ENCODE results near the gene CBR4. TPM values are rescaled to one million over a fixed set of nuclear protein-coding genes. Genes with fewer than 3 reads are reported as not detected.

Gene CBR4
- total RNA-seq, 4 donors from 2014 or later: 20.4 to 25.6 (median 24.7) TPM

GRCh38 chr4:169032194-169032593 lies 22.1 kb upstream of the CBR4 start:
- no peak for DNase-seq (ENCODE audit: low spot score in 2 of 2)

GRCh38 chr4:169031392-169031791 lies 21.3 kb upstream of the CBR4 start:
- no peak for DNase-seq (ENCODE audit: low spot score in 2 of 2)
- WGBS, 2 donors: 92 to 95% methylated on average over 15 of the region's 15 CpGs
- no peak for TF ChIP-seq POLR2A (IDR thresholded peaks at IDR 0.05)
- TF ChIP-seq CTCF (IDR thresholded peaks at IDR 0.05): no peak
- TF ChIP-seq EP300 (IDR thresholded peaks at IDR 0.05): no peak
- no peaks in the 10 kb centered on the region for H3K4me1 ChIP-seq
- H3K9me3 ChIP-seq: no peaks in the 10 kb centered on the region
- no peak overlapping the region for H3K4me3 ChIP-seq
- H3K27me3 ChIP-seq: no peaks in the 10 kb centered on the region
- no peak overlapping the region for H3K27ac ChIP-seq
- no peaks in the 10 kb centered on the region for H3K36me3 ChIP-seq

More at GRCh38 chr4:169032194-169032593, 22.1 kb upstream of the CBR4 start:
- no peaks in the 10 kb centered on the region for H3K27me3 ChIP-seq
- H3K4me3 ChIP-seq: no peak overlapping the region
- TF ChIP-seq CTCF (IDR thresholded peaks at IDR 0.05) (no peak), EP300 (IDR thresholded peaks at IDR 0.05) (no peak), POLR2A (IDR thresholded peaks at IDR 0.05) (no peak)
- no peak overlapping the region for H3K27ac ChIP-seq
- H3K4me1 ChIP-seq: no peaks in the 10 kb centered on the region
- no peaks in the 10 kb centered on the region for H3K9me3 ChIP-seq
- H3K36me3 ChIP-seq: no peaks in the 10 kb centered on the region

GRCh38 chr4:169030562-169030982 lies 20.5 kb upstream of the CBR4 start:
- 66 to 71% methylated on average over 6 of the region's 6 CpGs for WGBS, 2 donors
- TF ChIP-seq CTCF (IDR thresholded peaks at IDR 0.05): no peak
- no peak for TF ChIP-seq EP300 (IDR thresholded peaks at IDR 0.05)
- no peak for TF ChIP-seq POLR2A (IDR thresholded peaks at IDR 0.05)

GRCh38 chr4:169029947-169030346 lies 19.9 kb upstream of the CBR4 start:
- H3K4me1 ChIP-seq: peaks cover 0 to under 1% (median 0%) of the 10 kb centered on the region in 4 donors
- H3K4me3 ChIP-seq: no peak overlapping the region
- no peak overlapping the region for H3K27ac ChIP-seq
- no peaks in the 10 kb centered on the region for H3K36me3 ChIP-seq
- H3K27me3 ChIP-seq: no peaks in the 10 kb centered on the region
- TF ChIP-seq CTCF (IDR thresholded peaks at IDR 0.05) (no peak), POLR2A (IDR thresholded peaks at IDR 0.05) (no peak), EP300 (IDR thresholded peaks at IDR 0.05) (no peak)
- 82 to 87% methylated on average over 4 of the region's 4 CpGs for WGBS, 2 donors
- no peak for DNase-seq (ENCODE audit: low spot score in 2 of 2)
- H3K9me3 ChIP-seq: no peaks in the 10 kb centered on the region

More at GRCh38 chr4:169030562-169030982, 20.5 kb upstream of the CBR4 start:
- no peak for DNase-seq (ENCODE audit: low spot score in 2 of 2)
- no peaks in the 10 kb centered on the region for H3K9me3 ChIP-seq
- no peaks in the 10 kb centered on the region for H3K4me1 ChIP-seq
- H3K27ac ChIP-seq: no peak overlapping the region
- H3K4me3 ChIP-seq: no peak overlapping the region
- no peaks in the 10 kb centered on the region for H3K36me3 ChIP-seq
- H3K27me3 ChIP-seq: no peaks in the 10 kb centered on the region

GRCh38 chr4:169027663-169028062 lies 17.6 kb upstream of the CBR4 start:
- no peaks in the 10 kb centered on the region for H3K27me3 ChIP-seq
- no peaks in the 10 kb centered on the region for H3K36me3 ChIP-seq
- peaks cover 0 to 5% (median 0%) of the 10 kb centered on the region in 4 donors for H3K4me1 ChIP-seq
- WGBS, 2 donors: 85% methylated on average over 3 of the region's 3 CpGs
- no peak for DNase-seq (ENCODE audit: low spot score in 2 of 2)
- H3K27ac ChIP-seq: no peak overlapping the region
- no peaks in the 10 kb centered on the region for H3K9me3 ChIP-seq
- no peak for TF ChIP-seq CTCF (IDR thresholded peaks at IDR 0.05)
- TF ChIP-seq EP300 (IDR thresholded peaks at IDR 0.05): no peak
- no peak for TF ChIP-seq POLR2A (IDR thresholded peaks at IDR 0.05)
- no peak overlapping the region for H3K4me3 ChIP-seq
